NB4 (cell line): Measurements from ENCODE around the gene CFAP45.

ENCODE experiments used
- CTCF ChIP-seq: IDR thresholded peaks from one replicate; pipeline ENCODE4 v1.5.1; 2012; ENCODE audit warnings: low read depth, low read length
- MYC ChIP-seq: IDR thresholded peaks from 2 replicates; pipeline ENCODE4 v1.6.1; 2011; ENCODE audit warnings: low read depth, low read length
- POLR2A ChIP-seq: IDR thresholded peaks from 2 replicates; pipeline ENCODE4 v1.6.1; 2011; ENCODE audit warnings: mild to moderate bottlenecking; ENCODE audit not compliant: insufficient read length; ENCODE audit errors: extremely low read depth

GRCh38 chr1:159828581-159829272 is 71.2 kb downstream of the CFAP45 start:
- TF ChIP-seq CTCF: no peak
- no peak for TF ChIP-seq POLR2A
- TF ChIP-seq MYC: no peak
